PC-3 (cell line): ENCODE measurements around the gene PRKACA. TPM values are rescaled to one million over a fixed set of nuclear protein-coding genes. Genes with fewer than 3 reads are reported as not detected.

Source experiments
- ATAC-seq: fragments of 200-7000 bp; cut with Tn5 transposase; 2 replicates; pipeline ENCODE4 v1.9.1; 2020; ENCODE audit warnings: mild to moderate bottlenecking, moderate library complexity
- BruUV-seq: library from RNA; stranded (reverse); fragments of 400-500 nt; replicated peaks from 2 replicates; lab custom pipeline; 2021; lab: Mats Ljungman, UMichigan
- CTCF ChIA-PET: fragments of 300-600 bp; sonication (Branson Sonifier 250); formaldehyde crosslinking; loops from one replicate; lab custom pipeline; 2022; ENCODE audit warnings: antibody characterized with exemption; lab: Charles Lee
- POLR2A ChIA-PET: fragments of 300-600 bp; sonication (Branson Sonifier 250); formaldehyde crosslinking; loops from one replicate; lab custom pipeline; 2022; ENCODE audit warnings: antibody characterized with exemption; ENCODE audit not compliant: unreplicated experiment; lab: Charles Lee
- DNase-seq: peaks from one replicate; pipeline ENCODE4 v3.0.0-alpha.2; 2015
- H2AFZ ChIP-seq: fragments of 300-600 bp; sonication (generic); 2 replicates; pipeline ENCODE4 v1.6.0; 2016; ENCODE audit warnings: antibody characterized with exemption, low read length
- H3F3A ChIP-seq: fragments of 300-600 bp; sonication (generic); one replicate; pipeline ENCODE4 v1.6.0; 2017; ENCODE audit warnings: antibody characterized with exemption, low read length, control low read depth, mild to moderate bottlenecking; ENCODE audit not compliant: unreplicated experiment
- H3K27ac ChIP-seq: fragments of 300-600 bp; sonication (generic); 2 replicates; pipeline ENCODE4 v1.5.1; 2016; ENCODE audit warnings: mild to moderate bottlenecking, low read length
- H3K27me3 ChIP-seq: fragments of 300-600 bp; sonication (generic); 2 replicates; pipeline ENCODE4 v1.6.1; 2016; ENCODE audit warnings: low read length, mixed read lengths
- H3K36me3 ChIP-seq: fragments of 300-600 bp; sonication (generic); 2 replicates; pipeline ENCODE4 v1.6.1; 2016; ENCODE audit warnings: low read depth, mixed run types, low read length, mixed read lengths
- H3K4me1 ChIP-seq: fragments of 300-600 bp; sonication (generic); 2 replicates; pipeline ENCODE4 v1.5.1; 2016; ENCODE audit warnings: low read length; ENCODE audit not compliant: insufficient read depth
- H3K4me2 ChIP-seq: fragments of 300-600 bp; sonication (generic); 2 replicates; pipeline ENCODE4 v1.6.0; 2016; ENCODE audit warnings: low read length
- H3K4me3 ChIP-seq: fragments of 300-600 bp; sonication (generic); 2 replicates; pipeline ENCODE4 v1.5.1; 2016; ENCODE audit warnings: mild to moderate bottlenecking, low read length, mixed read lengths
- H3K79me2 ChIP-seq: fragments of 300-600 bp; sonication (generic); 2 replicates; pipeline ENCODE4 v1.6.1; 2017; ENCODE audit warnings: low read length, mixed read lengths
- H3K9ac ChIP-seq: fragments of 300-600 bp; sonication (generic); 2 replicates; pipeline ENCODE4 v1.6.0; 2016; ENCODE audit warnings: mild to moderate bottlenecking, low read length
- H3K9me2 ChIP-seq: fragments of 300-600 bp; sonication (generic); replicated peaks from 2 replicates; pipeline ENCODE4 v1.6.1; 2016; ENCODE audit warnings: mixed run types, low read length, mixed read lengths
- H3K9me3 ChIP-seq: fragments of 300-600 bp; sonication (generic); 2 replicates; pipeline ENCODE4 v1.6.1; 2016; ENCODE audit warnings: low read length, mixed read lengths
- H4K20me1 ChIP-seq: fragments of 300-600 bp; sonication (generic); 2 replicates; pipeline ENCODE4 v1.6.1; 2016; ENCODE audit warnings: low read length, mixed read lengths
- CTCF ChIP-seq: fragments of 300-600 bp; sonication (generic); conservative IDR thresholded peaks from 2 replicates; pipeline ENCODE4 v1.5.1; 2017; ENCODE audit warnings: antibody characterized with exemption, low read depth, mild to moderate bottlenecking, low read length
- EZH2 ChIP-seq: fragments of 300-600 bp; sonication (generic); IDR thresholded peaks from one replicate; pipeline ENCODE4 v1.6.1; 2017; ENCODE audit warnings: antibody characterized with exemption, mild to moderate bottlenecking, low read length; ENCODE audit not compliant: unreplicated experiment
- EZH2phosphoT487 ChIP-seq: fragments of 300-600 bp; sonication (generic); IDR thresholded peaks from 2 replicates; pipeline ENCODE4 v1.6.1; 2018; ENCODE audit warnings: mild to moderate bottlenecking, antibody characterized with exemption, low read length, borderline replicate concordance
- intact Hi-C: fragments of 100-400 bp; cut with micrococcal nuclease; formaldehyde crosslinking; loops from 2 replicates; pipeline ENCODE4 v1.9.0; 2023
- total RNA-seq: library from RNA; depleted of rRNA; stranded (reverse); fragments of >200 nt; gene quantifications from 2 replicates; pipeline ENCODE4 v1.2.3, GENCODE V29; 2014

Gene PRKACA
- total RNA-seq, 1 experiment from 2014 or later: 50.2 TPM

GRCh38 chr19:14055396-14055795 lies 62.2 kb downstream of the PRKACA start:
- no peaks in the 10 kb centered on the region for H3F3A ChIP-seq
- H3K9me3 ChIP-seq: no peaks in the 10 kb centered on the region
- POLR2A ChIA-PET: no interaction called here
- no peaks in the 10 kb centered on the region for H3K9me2 ChIP-seq
- no peaks in the 10 kb centered on the region for H3K27me3 ChIP-seq
- DNase-seq (no peak), ATAC-seq (no peak)
- TF ChIP-seq EZH2 (no peak), EZH2phosphoT487 (no peak), CTCF (no peak)
- no peak overlapping the region for H2AFZ ChIP-seq
- peaks cover 8% of the 10 kb centered on the region for H3K4me1 ChIP-seq
- no peak overlapping the region for H3K27ac ChIP-seq
- CTCF ChIA-PET: interaction anchor here (0.6 kb wide), 1 partner anchor 475 kb away, joined by 5 read pairs; no protein-coding TSS in a partner anchor
- H3K4me3 ChIP-seq: no peak overlapping the region
- no TSS peak for BruUV-seq
- no peak overlapping the region for H3K4me2 ChIP-seq
- H3K9ac ChIP-seq: no peak overlapping the region
- intact Hi-C loops: no loop called here
- H3K36me3 ChIP-seq: no peaks in the 10 kb centered on the region
- H3K79me2 ChIP-seq: no peaks in the 10 kb centered on the region
- no peaks in the 10 kb centered on the region for H4K20me1 ChIP-seq

- Histone ChIP-seq H3K4me3 (no peak overlapping the region), H3K36me3 (no peaks in the 10 kb centered on the region), H3K9me3 (no peaks in the 10 kb centered on the region), H4K20me1 (no peaks in the 10 kb centered on the region), H3K9ac (no peak overlapping the region), H3K9me2 (no peaks in the 10 kb centered on the region), H2AFZ (no peak overlapping the region), H3K79me2 (no peaks in the 10 kb centered on the region), H3K27ac (no peak overlapping the region), H3K27me3 (no peaks in the 10 kb centered on the region), H3K4me2 (no peak overlapping the region), H3K4me1 (peaks cover 8% of the 10 kb centered on the region), H3F3A (no peaks in the 10 kb centered on the region)
- ChIA-PET POLR2A (no interaction called here), CTCF (no interaction called here)
- intact Hi-C loops: no loop called here
- DNase-seq (no peak), ATAC-seq (no peak)
- BruUV-seq: no TSS peak
- TF ChIP-seq CTCF (no peak), EZH2phosphoT487 (no peak), EZH2 (no peak)
These were observed 62.8 kb downstream of the PRKACA start for GRCh38 chr19:14054721-14055120.

GRCh38 chr19:14054099-14054498 lies 63.5 kb downstream of the PRKACA start:
- no peak for TF ChIP-seq EZH2
- no peak for TF ChIP-seq EZH2phosphoT487
- TF ChIP-seq CTCF: no peak
- Histone ChIP-seq H2AFZ (no peak overlapping the region), H3K9me3 (no peaks in the 10 kb centered on the region), H3K9me2 (no peaks in the 10 kb centered on the region), H3K4me3 (no peak overlapping the region), H3K9ac (no peak overlapping the region), H3K27me3 (no peaks in the 10 kb centered on the region), H3K79me2 (no peaks in the 10 kb centered on the region), H3K27ac (no peak overlapping the region), H3K4me2 (no peak overlapping the region), H3K36me3 (no peaks in the 10 kb centered on the region), H3K4me1 (peaks cover 8% of the 10 kb centered on the region), H3F3A (no peaks in the 10 kb centered on the region), H4K20me1 (no peaks in the 10 kb centered on the region)
- intact Hi-C loops: no loop called here
- POLR2A ChIA-PET: no interaction called here
- no TSS peak for BruUV-seq
- ATAC-seq (no peak), DNase-seq (no peak)
- CTCF ChIA-PET: no interaction called here
